Measurements from ENCODE around the gene CCL5.

DNA sequence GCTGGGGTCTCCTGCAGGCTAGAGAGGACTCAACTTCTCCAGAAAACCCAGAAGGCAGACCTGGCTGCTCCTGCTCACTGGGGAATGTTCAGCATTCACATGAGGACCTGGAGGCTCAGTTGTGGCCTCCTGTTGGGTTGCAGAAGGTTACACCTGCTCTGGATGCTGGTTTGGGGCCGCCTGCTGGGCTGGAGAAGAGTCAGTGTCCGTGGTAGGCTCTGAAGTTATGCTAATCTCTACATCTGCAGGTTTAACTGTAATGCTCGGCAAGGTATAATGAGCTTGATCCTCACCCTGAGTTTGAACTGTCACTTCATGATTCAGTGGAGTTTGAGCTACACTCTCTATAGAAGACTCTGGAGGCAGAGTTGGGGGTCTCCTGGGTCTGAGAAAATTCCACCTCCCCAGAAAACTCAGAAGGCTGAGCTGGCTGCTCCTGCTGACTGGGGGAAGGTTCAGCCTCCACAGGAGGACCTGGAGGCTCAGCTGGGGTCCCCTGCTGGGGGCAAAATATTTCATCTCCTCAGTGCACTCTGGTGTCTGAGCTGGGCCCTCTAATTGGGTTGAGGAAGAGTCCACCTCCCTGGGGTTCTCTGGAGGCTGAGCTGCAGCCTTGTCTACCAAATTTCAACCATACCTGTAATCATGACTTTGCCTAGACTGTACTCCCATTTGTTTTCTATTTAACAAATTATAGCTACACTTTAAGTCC lies 26.9 kb upstream of the CCL5 start:
- TF ChIP-seq, protein P1, sequence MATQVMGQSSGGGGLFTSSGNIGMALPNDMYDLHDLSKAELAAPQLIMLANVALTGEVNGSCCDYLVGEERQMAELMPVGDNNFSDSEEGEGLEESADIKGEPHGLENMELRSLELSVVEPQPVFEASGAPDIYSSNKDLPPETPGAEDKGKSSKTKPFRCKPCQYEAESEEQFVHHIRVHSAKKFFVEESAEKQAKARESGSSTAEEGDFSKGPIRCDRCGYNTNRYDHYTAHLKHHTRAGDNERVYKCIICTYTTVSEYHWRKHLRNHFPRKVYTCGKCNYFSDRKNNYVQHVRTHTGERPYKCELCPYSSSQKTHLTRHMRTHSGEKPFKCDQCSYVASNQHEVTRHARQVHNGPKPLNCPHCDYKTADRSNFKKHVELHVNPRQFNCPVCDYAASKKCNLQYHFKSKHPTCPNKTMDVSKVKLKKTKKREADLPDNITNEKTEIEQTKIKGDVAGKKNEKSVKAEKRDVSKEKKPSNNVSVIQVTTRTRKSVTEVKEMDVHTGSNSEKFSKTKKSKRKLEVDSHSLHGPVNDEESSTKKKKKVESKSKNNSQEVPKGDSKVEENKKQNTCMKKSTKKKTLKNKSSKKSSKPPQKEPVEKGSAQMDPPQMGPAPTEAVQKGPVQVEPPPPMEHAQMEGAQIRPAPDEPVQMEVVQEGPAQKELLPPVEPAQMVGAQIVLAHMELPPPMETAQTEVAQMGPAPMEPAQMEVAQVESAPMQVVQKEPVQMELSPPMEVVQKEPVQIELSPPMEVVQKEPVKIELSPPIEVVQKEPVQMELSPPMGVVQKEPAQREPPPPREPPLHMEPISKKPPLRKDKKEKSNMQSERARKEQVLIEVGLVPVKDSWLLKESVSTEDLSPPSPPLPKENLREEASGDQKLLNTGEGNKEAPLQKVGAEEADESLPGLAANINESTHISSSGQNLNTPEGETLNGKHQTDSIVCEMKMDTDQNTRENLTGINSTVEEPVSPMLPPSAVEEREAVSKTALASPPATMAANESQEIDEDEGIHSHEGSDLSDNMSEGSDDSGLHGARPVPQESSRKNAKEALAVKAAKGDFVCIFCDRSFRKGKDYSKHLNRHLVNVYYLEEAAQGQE (IDR thresholded peaks at IDR 0.05; ENCODE audit: insufficient read depth in 1 of 2, low read depth in 2 of 2, low read length in 2 of 2) = no peak
- TF ChIP-seq SIN3A (IDR thresholded peaks at IDR 0.05; ENCODE audit: borderline replicate concordance, insufficient read depth, low read length) = no peak
- no peak for TF ChIP-seq TAF1 (IDR thresholded peaks at IDR 0.05; ENCODE audit: borderline replicate concordance, insufficient read depth, low read length)

Measured in PFSK-1 (cell line).